GM12878 (cell line): ENCODE measurements around the gene ERFL. TPM values are rescaled to one million over a fixed set of nuclear protein-coding genes. Genes with fewer than 3 reads are reported as not detected.
A peak's percentile ranks its signal among the peaks of the same experiment; 100 is the strongest.

Experiments
- CHD4 ChIP-seq: fragments of 200-600 bp; sonication (generic); IDR thresholded peaks from 2 replicates; pipeline ENCODE4 v1.6.1; 2016; ENCODE audit warnings: mild to moderate bottlenecking
- CREB1 ChIP-seq: IDR thresholded peaks from 2 replicates; pipeline ENCODE4 v1.6.1; 2012; ENCODE audit warnings: low read depth, mild to moderate bottlenecking, inconsistent platforms
- ETV6 ChIP-seq, 2 experiments: fragments of 450-650 bp in 1 of 2; IDR thresholded peaks in 1 of 2; conservative IDR thresholded peaks in 1 of 2; 2 replicates each; pipeline ENCODE4 v1.6.1; 2014; ENCODE audit warnings: antibody characterized with exemption in 1 of 2, borderline replicate concordance in 1 of 2, low read depth in 1 of 2, mild to moderate bottlenecking in 1 of 2, moderate library complexity in 1 of 2
- EZH2 ChIP-seq: IDR thresholded peaks from 2 replicates; pipeline ENCODE4 v1.6.1; 2012; ENCODE audit warnings: low read depth, mild to moderate bottlenecking, control low read depth, inconsistent platforms, low read length, borderline replicate concordance; ENCODE audit not compliant: control insufficient read depth
- IKZF1 ChIP-seq: fragments of 450-650 bp; conservative IDR thresholded peaks from 2 replicates; pipeline ENCODE4 v1.6.1; 2017; ENCODE audit warnings: antibody characterized with exemption, mild to moderate bottlenecking
- IRF3 ChIP-seq: fragments of 450-650 bp; IDR thresholded peaks from 2 replicates; pipeline ENCODE4 v1.6.1; 2014; ENCODE audit warnings: mild to moderate bottlenecking
- MEF2A ChIP-seq: IDR thresholded peaks from 2 replicates; pipeline ENCODE4 v1.6.1; 2011; ENCODE audit warnings: low read depth, mild to moderate bottlenecking, low read length, moderate library complexity; ENCODE audit not compliant: insufficient read depth
- MTA2 ChIP-seq: fragments of 450-650 bp; IDR thresholded peaks from 2 replicates; pipeline ENCODE4 v1.6.1; 2016; ENCODE audit warnings: low read depth, mild to moderate bottlenecking, moderate library complexity
- MXI1 ChIP-seq: fragments of 150-350 bp; IDR thresholded peaks from 2 replicates; pipeline ENCODE4 v1.6.1; 2011; ENCODE audit warnings: low read depth, mild to moderate bottlenecking, inconsistent platforms, low read length, improper control_type of control experiment
- NBN ChIP-seq: fragments of 450-650 bp; IDR thresholded peaks from 2 replicates; pipeline ENCODE4 v1.6.1; 2016
- PAX8 ChIP-seq: fragments of 450-650 bp; IDR thresholded peaks from 2 replicates; pipeline ENCODE4 v1.6.1; 2017; ENCODE audit warnings: mild to moderate bottlenecking, moderate library complexity
- POU2F2 ChIP-seq: IDR thresholded peaks from 3 replicates; pipeline ENCODE4 v1.6.1; 2011; ENCODE audit warnings: low read depth, mild to moderate bottlenecking, low read length, borderline replicate concordance
- RUNX3 ChIP-seq: IDR thresholded peaks from 2 replicates; pipeline ENCODE4 v1.6.1; 2012; ENCODE audit warnings: low read length, inconsistent platforms
- SPI1 ChIP-seq: IDR thresholded peaks from 2 replicates; pipeline ENCODE4 v1.6.1; 2011; ENCODE audit warnings: low read depth, mild to moderate bottlenecking, low read length, moderate library complexity, borderline replicate concordance; ENCODE audit not compliant: insufficient read depth
- SREBF2 ChIP-seq: IDR thresholded peaks from 2 replicates; pipeline ENCODE4 v1.6.1; 2012; ENCODE audit warnings: mild to moderate bottlenecking, low read length
- SUZ12 ChIP-seq: fragments of 200-600 bp; sonication (generic); IDR thresholded peaks from one replicate; pipeline ENCODE4 v1.6.1; 2018; ENCODE audit warnings: antibody characterized with exemption, mild to moderate bottlenecking; ENCODE audit not compliant: unreplicated experiment
- TCF12 ChIP-seq: IDR thresholded peaks from 2 replicates; pipeline ENCODE4 v1.6.1; 2011; ENCODE audit warnings: low read depth, mild to moderate bottlenecking, low read length
- TCF3 ChIP-seq: IDR thresholded peaks from 2 replicates; pipeline ENCODE4 v1.6.1; 2012; ENCODE audit warnings: low read depth, mild to moderate bottlenecking, low read length, borderline replicate concordance; ENCODE audit not compliant: insufficient read depth
- ZNF592 ChIP-seq: fragments of 450-650 bp; IDR thresholded peaks from 2 replicates; pipeline ENCODE4 v1.6.1; 2017; ENCODE audit warnings: mild to moderate bottlenecking, moderate library complexity
- polyA plus RNA-seq, 11 experiments: library from polyadenylated mRNA; depleted of rRNA in 4 of 11; unstranded in 6 of 11; stranded (reverse) in 5 of 11; fragments of >200 nt; fragmentation: Nextera tagmentation in 4 of 11; fragmentation: Illumina TruSeq in 1 of 11; extraction: Ambion mirVana in 4 of 11; extraction: Trizol in 1 of 11; gene quantifications; 1 replicate in 1 of 11; 2 replicates in 10 of 11; pipeline versions ENCODE4 v1.2.1 to v1.2.3, GENCODE V29; 2011 to 2016; ENCODE audit warnings: inconsistent platforms in 2 of 11, missing spikeins in 2 of 11, low read depth in 1 of 11
- total RNA-seq, 4 experiments: library from RNA; depleted of rRNA in 3 of 4; stranded (reverse); fragments of >200 nt in 3 of 4; fragmentation: Illumina TruSeq in 1 of 4; extraction: Trizol in 1 of 4; gene quantifications; 2 replicates each; pipeline versions ENCODE4 v1.2.1 to v1.2.3, GENCODE V29; 2013 to 2021

The ERFL gene
- total and polyA plus RNA-seq, 10 of the 15 experiments (the other 5 are each of a cell fraction or from before 2014, with no cell fraction given) = 0.04 to 0.10 (median 0.05) TPM; not detected in 7

- TF ChIP-seq ZNF592 (no peak), EZH2 (no peak), SREBF2 (no peak), NBN (no peak), MTA2 (0 out of 2 replicates have a peak, but pooled peaks have one; percentile 21), CREB1 (0 out of 2 replicates have a peak, but pooled peaks have one; percentile 17), MXI1 (no peak), RUNX3 (peak; percentile 89), TCF12 (no peak), IRF3 (no peak), PAX8 (no peak), IKZF1 (no peak), CHD4 (no peak), TCF3 (no peak), SUZ12 (no peak), POU2F2 (no peak), MEF2A (peak; percentile 84), ETV6 (conservative IDR thresholded peaks at IDR 0.05 in 1 of 2, IDR thresholded peaks at IDR 0.05 in 1 of 2; ENCODE audit: borderline replicate concordance in 1 of 2, low read depth in 1 of 2) (no peak), SPI1 (0 out of 2 replicates have a peak, but pooled peaks have one; percentile 6)
- TF ChIP-seq, all 136 proteins: peak for 9
Observed at GRCh38 chr19:41941410-41942202, 13.4 kb upstream of the ERFL start (continued).
